ENCODE data around the gene ST6GAL1.

- no peak for TF ChIP-seq POLR2A (IDR thresholded peaks at IDR 0.05; ENCODE audit: low read depth, low read length)
- TF ChIP-seq, protein P1, sequence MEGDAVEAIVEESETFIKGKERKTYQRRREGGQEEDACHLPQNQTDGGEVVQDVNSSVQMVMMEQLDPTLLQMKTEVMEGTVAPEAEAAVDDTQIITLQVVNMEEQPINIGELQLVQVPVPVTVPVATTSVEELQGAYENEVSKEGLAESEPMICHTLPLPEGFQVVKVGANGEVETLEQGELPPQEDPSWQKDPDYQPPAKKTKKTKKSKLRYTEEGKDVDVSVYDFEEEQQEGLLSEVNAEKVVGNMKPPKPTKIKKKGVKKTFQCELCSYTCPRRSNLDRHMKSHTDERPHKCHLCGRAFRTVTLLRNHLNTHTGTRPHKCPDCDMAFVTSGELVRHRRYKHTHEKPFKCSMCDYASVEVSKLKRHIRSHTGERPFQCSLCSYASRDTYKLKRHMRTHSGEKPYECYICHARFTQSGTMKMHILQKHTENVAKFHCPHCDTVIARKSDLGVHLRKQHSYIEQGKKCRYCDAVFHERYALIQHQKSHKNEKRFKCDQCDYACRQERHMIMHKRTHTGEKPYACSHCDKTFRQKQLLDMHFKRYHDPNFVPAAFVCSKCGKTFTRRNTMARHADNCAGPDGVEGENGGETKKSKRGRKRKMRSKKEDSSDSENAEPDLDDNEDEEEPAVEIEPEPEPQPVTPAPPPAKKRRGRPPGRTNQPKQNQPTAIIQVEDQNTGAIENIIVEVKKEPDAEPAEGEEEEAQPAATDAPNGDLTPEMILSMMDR (conservative IDR thresholded peaks at IDR 0.05; ENCODE audit: low read depth, low read length), result no peak
- TF ChIP-seq RCOR1 (IDR thresholded peaks at IDR 0.05; ENCODE audit: insufficient replicate concordance, low read length), result no peak
- TF ChIP-seq RFX5 (IDR thresholded peaks at IDR 0.05; ENCODE audit: low read depth, low read length), result no peak
These were observed 150.6 kb downstream of the ST6GAL1 start for GRCh38 chr3:187080799-187081450.
